GM13976 (cell line): ENCODE results near the gene KRT34.

Source experiments
- DNase-seq: peaks from one replicate; pipeline ENCODE4 v3.0.0; 2012; ENCODE audit warnings: low spot score
- in situ Hi-C: fragments of 300-500 bp; cut with MboI; formaldehyde crosslinking; loops from one replicate; pipeline ENCODE4 v1.12.0; 2022; ENCODE audit warnings: low sequenced_read_pairs, mixed read lengths, inconsistent platforms; ENCODE audit not compliant: unreplicated experiment
- TF ChIP-seq, protein P1 (sequence below): IDR thresholded peaks from 2 replicates; pipeline ENCODE4 v1.5.1; 2012; ENCODE audit warnings: borderline replicate concordance, mild to moderate bottlenecking; ENCODE audit not compliant: insufficient read depth; ENCODE audit errors: extremely low read depth, missing control alignments, control extremely low read depth

Gene KRT34

GRCh38 chr17:41340934-41341861 lies 40.9 kb downstream of the KRT34 start:
- in situ Hi-C loops = no loop called here
- DNase-seq = no peak
- TF ChIP-seq, protein P1, sequence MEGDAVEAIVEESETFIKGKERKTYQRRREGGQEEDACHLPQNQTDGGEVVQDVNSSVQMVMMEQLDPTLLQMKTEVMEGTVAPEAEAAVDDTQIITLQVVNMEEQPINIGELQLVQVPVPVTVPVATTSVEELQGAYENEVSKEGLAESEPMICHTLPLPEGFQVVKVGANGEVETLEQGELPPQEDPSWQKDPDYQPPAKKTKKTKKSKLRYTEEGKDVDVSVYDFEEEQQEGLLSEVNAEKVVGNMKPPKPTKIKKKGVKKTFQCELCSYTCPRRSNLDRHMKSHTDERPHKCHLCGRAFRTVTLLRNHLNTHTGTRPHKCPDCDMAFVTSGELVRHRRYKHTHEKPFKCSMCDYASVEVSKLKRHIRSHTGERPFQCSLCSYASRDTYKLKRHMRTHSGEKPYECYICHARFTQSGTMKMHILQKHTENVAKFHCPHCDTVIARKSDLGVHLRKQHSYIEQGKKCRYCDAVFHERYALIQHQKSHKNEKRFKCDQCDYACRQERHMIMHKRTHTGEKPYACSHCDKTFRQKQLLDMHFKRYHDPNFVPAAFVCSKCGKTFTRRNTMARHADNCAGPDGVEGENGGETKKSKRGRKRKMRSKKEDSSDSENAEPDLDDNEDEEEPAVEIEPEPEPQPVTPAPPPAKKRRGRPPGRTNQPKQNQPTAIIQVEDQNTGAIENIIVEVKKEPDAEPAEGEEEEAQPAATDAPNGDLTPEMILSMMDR = no peak

- no peak for DNase-seq
- TF ChIP-seq, protein P1 = no peak
- in situ Hi-C loops = no loop called here
These were observed 41.6 kb downstream of the KRT34 start for GRCh38 chr17:41340494-41340893.

- in situ Hi-C loops = no loop called here
- DNase-seq = no peak
- TF ChIP-seq, protein P1 = no peak
These were observed 42.4 kb downstream of the KRT34 start for GRCh38 chr17:41339571-41340172.

- TF ChIP-seq, protein P1 = no peak
- in situ Hi-C loops = no loop called here
- no peak for DNase-seq
These were observed 43.1 kb downstream of the KRT34 start for GRCh38 chr17:41338961-41339485.

DNA sequence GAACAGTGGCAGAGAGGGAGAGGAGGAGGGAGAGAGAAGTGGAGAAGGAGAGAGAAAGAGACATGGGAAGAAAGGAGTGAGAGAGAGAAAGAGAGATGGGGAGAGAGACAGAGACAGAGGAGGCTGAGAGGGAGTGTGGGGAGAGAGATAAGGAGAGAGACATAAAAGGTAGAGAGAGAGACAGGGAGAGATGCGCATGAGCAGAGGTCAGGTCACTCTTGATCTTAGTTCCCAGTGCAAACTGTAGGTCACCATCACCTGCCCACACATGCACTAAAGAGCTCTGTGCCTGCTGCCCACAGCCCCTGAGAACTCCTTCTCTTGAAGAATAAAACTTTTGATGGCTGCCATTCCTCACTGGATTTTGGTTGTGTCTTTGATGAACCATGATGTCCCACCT lies 46.4 kb downstream of the KRT34 start:
- in situ Hi-C loops = no loop called here
- TF ChIP-seq, protein P1 = no peak
- DNase-seq = no peak

DNA sequence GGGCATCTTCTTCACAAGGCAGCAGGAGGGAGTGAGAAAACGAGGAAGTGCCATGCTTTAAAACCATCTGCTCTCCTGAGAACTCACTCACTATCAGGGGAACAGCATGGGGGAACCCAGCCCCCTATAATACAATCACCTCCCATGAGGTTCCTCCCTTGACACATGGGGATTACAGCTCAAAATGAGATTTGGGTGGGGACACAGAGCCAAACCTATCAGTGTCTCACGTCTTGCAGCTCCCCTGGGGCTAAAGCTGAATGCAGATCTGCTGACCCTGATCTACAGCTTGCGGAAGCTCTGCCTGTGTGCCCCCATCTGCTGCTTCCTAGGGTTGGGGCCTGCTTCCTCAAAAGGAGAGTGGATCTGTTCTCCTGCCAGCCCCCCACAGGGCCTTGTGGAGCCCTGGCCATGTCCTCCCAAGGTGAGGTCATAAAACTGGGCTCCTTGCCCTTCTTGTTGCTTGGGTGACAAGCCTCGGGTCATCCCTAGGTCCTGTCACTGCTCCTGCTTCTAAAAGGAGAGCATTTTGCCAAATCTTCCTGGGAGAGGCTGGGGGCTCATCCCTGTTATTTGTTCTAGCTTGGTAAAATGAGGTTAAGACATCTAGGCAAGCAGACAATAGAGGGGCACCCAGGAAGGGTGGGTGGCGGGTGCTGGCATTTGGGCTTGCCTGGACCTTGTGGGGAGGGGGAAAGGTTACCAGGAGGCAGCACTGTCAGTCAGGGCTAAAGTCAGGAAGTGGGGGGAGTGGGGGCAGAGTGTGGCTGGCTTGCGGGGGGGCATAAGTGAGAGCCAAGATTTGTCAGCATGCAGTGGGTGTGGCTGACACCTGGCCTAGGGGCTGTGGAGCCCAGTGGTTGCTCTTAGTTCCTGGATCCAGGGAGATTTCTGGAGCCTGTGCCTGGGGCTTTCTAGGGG lies 47.5 kb downstream of the KRT34 start:
- DNase-seq = no peak
- TF ChIP-seq, protein P1 = no peak
- in situ Hi-C loops = no loop called here
